KG1 (cell line): ENCODE measurements around the gene ISX.
A peak's percentile ranks its signal among the peaks of the same experiment; 100 is the strongest.

Experiments used
- DNase-seq: peaks from one replicate; lab custom pipeline; 2025; lab: John Stamatoyannopoulos, UW

Gene ISX

GRCh38 chr22:35113341-35113740 is 47.4 kb downstream of the ISX start:
- no peak for DNase-seq

GRCh38 chr22:35114131-35114980 is 48.4 kb downstream of the ISX start:
- DNase-seq = no peak

- no peak for DNase-seq
These were observed 49.6 kb downstream of the ISX start for GRCh38 chr22:35115515-35115914.

GRCh38 chr22:35116269-35116668 is 50.3 kb downstream of the ISX start:
- no peak for DNase-seq

- no peak for DNase-seq
These were observed 50.9 kb downstream of the ISX start for GRCh38 chr22:35116817-35117216.

- DNase-seq = no peak
These were observed 53.5 kb downstream of the ISX start for GRCh38 chr22:35119494-35119893.

- no peak for DNase-seq
These were observed 58.8 kb downstream of the ISX start for GRCh38 chr22:35124691-35125219.

GRCh38 chr22:35126993-35127392 is 61.0 kb downstream of the ISX start:
- DNase-seq = no peak

GRCh38 chr22:35128637-35129036 is 62.7 kb downstream of the ISX start:
- DNase-seq = no peak

GRCh38 chr22:35131525-35132000 is 65.6 kb downstream of the ISX start:
- peak; percentile 1 for DNase-seq

- no peak for DNase-seq
These were observed 66.6 kb downstream of the ISX start for GRCh38 chr22:35132568-35132967.

GRCh38 chr22:35133702-35134380 is 67.9 kb downstream of the ISX start:
- DNase-seq = no peak

- DNase-seq = no peak
These were observed 68.7 kb downstream of the ISX start for GRCh38 chr22:35134637-35135036.

GRCh38 chr22:35135165-35135564 is 69.2 kb downstream of the ISX start:
- no peak for DNase-seq
